Measurements from ENCODE around the gene RITA1. TPM values are rescaled to one million over a fixed set of nuclear protein-coding genes. Genes with fewer than 3 reads are reported as not detected.

Gene RITA1
- total RNA-seq, 2 donors from 2014 or later = 19.6 to 27.3 TPM

DNA sequence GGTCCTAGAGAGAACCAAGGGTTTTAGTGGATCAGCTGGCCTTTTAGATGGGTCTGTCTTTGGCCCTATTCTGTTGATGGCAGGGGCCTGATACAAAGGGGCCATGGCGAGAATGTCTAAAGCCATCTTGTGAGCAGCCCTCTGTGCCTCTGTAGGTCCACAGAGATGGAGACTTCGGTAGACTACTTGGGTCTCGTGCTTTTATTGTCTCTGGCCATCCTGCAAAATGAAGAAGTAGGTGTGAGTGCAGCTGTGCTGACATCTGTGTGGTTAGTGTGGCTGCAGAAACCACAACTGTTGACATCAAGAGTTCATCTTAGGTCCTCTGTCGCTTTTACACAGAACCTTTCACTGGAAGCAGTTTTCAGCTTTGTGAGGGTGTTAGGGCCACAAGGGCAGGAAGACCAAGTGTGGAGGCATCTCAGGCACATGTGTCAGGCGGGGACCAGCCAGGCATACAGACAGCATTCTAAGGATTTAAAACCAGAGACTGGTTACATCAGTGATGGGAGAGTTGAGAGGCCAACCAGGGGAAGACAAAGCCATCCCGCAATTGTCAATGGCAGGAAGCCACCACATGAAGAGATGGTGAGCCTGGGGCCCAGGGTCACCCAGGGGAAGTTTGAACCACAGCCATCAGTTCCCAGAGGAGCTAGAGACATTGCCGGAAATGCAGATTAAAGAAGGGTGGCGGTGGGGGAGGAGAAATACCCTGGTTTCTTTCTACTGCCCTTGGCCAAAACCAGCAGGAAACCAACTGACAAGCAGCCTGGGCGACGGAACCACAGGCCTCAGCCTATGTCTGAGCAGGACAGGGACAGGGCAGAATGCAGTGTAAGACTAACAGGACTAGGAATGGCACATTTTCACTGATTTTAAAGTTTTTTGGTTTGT lies 22.8 kb downstream of the RITA1 start:
- Mint-ChIP-seq H3K4me3 (peak overlapping the region; percentile 78), H3K27ac (peak overlapping the region; percentile 82 to 86), H3K27me3 (no peaks in the 10 kb centered on the region), H3K36me3 (peaks cover 6% of the 10 kb centered on the region), H3K4me1 (ENCODE audit: low read depth in 2 of 2) (peaks cover 47 to 54% of the 10 kb centered on the region in 2 donors), H3K9me3 (no peaks in the 10 kb centered on the region)
- peak; percentile 93 for ATAC-seq
- peak; percentile 93 for DNase-seq (ENCODE audit: low spot score)

DNA sequence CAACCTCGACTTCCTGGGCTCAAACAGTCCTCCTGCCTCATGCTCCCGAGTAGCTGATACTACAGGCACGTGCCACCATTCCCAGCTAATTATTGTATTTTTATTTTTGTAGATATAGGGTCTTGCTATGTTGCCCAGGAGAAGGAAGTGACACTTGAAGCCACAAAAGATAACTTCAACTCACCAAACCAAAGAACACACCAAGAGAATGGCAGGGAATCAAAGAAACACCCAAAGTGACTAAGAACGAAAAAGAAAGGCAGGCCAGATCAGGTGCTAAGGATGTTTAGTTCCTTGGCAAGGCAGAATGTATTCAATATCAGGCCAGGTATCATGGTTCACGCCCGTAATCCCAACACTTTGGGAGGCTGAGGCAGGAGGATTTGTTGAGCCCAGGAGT lies 25.6 kb downstream of the RITA1 start:
- ATAC-seq = no peak
- Mint-ChIP-seq H3K36me3 (peaks cover 6% of the 10 kb centered on the region), H3K9me3 (no peaks in the 10 kb centered on the region), H3K4me1 (ENCODE audit: low read depth in 2 of 2) (peaks cover 57 to 58% of the 10 kb centered on the region in 2 donors), H3K27me3 (no peaks in the 10 kb centered on the region), H3K27ac (peak overlapping the region; percentile 72 to 86), H3K4me3 (peak overlapping the region; percentile 64)
- DNase-seq (ENCODE audit: low spot score) = no peak

- Mint-ChIP-seq H3K27me3 (no peaks in the 10 kb centered on the region), H3K27ac (peak overlapping the region; percentile 84 to 93), H3K4me3 (peak overlapping the region; percentile 48), H3K4me1 (ENCODE audit: low read depth in 2 of 2) (peaks cover 38 to 41% of the 10 kb centered on the region in 2 donors), H3K36me3 (peaks cover 6% of the 10 kb centered on the region), H3K9me3 (no peaks in the 10 kb centered on the region)
- DNase-seq (ENCODE audit: low spot score) (peak; percentile 69), ATAC-seq (peak; percentile 82 to 91)
These were observed 29.4 kb downstream of the RITA1 start for GRCh38 chr12:113214895-113215400.

GRCh38 chr12:113216027-113216426 lies 30.5 kb downstream of the RITA1 start:
- Mint-ChIP-seq H3K36me3 (peaks cover under 1% of the 10 kb centered on the region), H3K9me3 (no peaks in the 10 kb centered on the region), H3K27me3 (no peaks in the 10 kb centered on the region), H3K27ac (peak overlapping the region; percentile 84 to 93), H3K4me3 (no peak overlapping the region), H3K4me1 (ENCODE audit: low read depth in 2 of 2) (peaks cover 35 to 42% of the 10 kb centered on the region in 2 donors)
- ATAC-seq (no peak), DNase-seq (ENCODE audit: low spot score) (no peak)

DNA sequence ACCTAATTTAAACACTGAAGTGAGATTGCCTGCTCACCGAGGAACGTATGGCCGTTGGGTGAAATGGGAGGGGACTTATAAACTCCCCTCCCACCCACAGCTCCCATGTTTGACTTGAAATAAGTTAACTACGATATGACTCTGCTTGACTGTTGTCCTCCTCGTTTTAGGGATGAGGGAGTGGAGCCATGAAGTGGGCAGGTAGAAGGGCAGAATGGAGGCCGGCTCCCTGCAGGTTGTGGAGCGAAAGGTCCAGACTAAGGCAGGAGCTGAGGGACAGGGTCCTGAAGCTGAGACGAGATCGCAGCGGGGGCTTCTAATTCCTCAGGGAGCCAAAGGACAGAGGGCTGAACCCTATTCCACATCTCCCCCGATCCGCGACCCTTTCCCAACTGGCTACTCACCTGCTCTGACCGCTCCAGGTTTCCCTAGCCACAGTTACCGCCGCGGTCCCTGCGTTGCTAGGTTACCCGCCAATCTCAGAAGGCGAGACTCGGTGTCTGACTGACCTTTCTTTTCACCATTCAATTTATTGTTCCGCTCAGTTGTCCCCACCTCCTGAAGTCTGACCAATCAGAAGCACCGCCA lies 35.2 kb downstream of the RITA1 start:
- Mint-ChIP-seq H3K4me3 (peak overlapping the region; percentile 91), H3K27ac (peak overlapping the region; percentile 62 to 67), H3K36me3 (no peaks in the 10 kb centered on the region), H3K27me3 (no peaks in the 10 kb centered on the region), H3K9me3 (no peaks in the 10 kb centered on the region), H3K4me1 (ENCODE audit: low read depth in 2 of 2) (peaks cover 38% of the 10 kb centered on the region in 2 donors)
- ATAC-seq = no peak
- DNase-seq (ENCODE audit: low spot score) = no peak

DNA sequence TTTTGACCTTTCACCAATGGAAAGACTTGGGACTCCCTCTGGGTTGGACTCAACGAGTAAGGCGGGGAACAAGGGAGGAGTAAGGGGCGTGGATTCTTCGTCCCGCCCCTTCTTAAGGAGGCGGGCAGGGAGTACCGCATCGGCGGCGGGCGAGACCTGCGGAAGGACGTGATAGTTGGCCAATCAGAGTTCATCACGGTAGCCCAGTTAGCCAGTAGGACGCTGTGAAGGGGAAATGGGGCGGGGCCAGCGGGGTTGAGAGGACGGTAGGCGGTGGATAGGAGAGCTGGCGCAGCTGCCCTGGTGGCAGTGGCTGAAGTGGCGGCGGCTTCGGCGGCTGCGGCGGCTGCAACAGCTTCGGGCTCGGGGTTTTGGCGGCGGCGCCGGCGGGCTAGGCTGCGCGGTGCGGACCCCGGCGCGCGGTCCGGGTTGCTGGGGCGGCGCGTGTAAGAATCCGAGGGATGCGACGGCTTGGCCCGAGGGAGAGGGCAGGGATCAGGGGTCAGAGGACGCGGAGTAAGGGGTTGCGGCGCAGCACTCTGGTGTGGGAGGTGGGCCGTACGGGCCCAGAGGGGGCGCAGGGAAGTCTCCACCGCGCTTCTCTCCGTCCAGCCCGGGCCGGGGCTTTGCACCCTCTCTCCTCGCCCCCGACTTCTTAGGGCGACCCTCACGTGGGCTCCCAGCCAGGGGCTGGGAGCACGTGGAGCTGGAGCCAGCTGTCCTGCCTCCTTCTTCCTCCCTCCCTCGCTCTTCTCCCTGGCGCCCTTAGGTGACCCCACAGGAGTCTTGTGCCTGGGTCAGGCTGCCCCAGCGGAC lies 35.9 kb downstream of the RITA1 start, which contains the start of gene TPCN1:
TSS of gene TPCN1 (plus strand) at position 284 of the 816 bp plus-strand sequence. CDS start 5,389 bp downstream, outside the sequence.
- peak; percentile 99 for DNase-seq (ENCODE audit: low spot score)
- Mint-ChIP-seq H3K9me3 (no peaks in the 10 kb centered on the region), H3K27me3 (no peaks in the 10 kb centered on the region), H3K36me3 (no peaks in the 10 kb centered on the region), H3K27ac (peak within 1 kb of the TSS; percentile 62 to 67), H3K4me1 (ENCODE audit: low read depth in 2 of 2) (peaks cover 31 to 32% of the 10 kb centered on the region in 2 donors), H3K4me3 (peak within 1 kb of the TSS; percentile 91)
- peak; percentile 98 for ATAC-seq

GRCh38 chr12:113221997-113222729 lies 36.6 kb downstream of the RITA1 start:
- H3K27me3 Mint-ChIP-seq = no peaks in the 10 kb centered on the region
- DNase-seq (ENCODE audit: low spot score) (no peak), ATAC-seq (no peak)
- H3K4me1 Mint-ChIP-seq (ENCODE audit: low read depth in 2 of 2) = peaks cover 28 to 29% of the 10 kb centered on the region in 2 donors
- no peaks in the 10 kb centered on the region for H3K9me3 Mint-ChIP-seq
- no peaks in the 10 kb centered on the region for H3K36me3 Mint-ChIP-seq
- peak overlapping the region; percentile 62 to 67 for H3K27ac Mint-ChIP-seq
- H3K4me3 Mint-ChIP-seq = peak overlapping the region; percentile 91

GRCh38 chr12:113222730-113223531 lies 37.4 kb downstream of the RITA1 start:
- ATAC-seq = no peak
- Mint-ChIP-seq H3K4me1 (ENCODE audit: low read depth in 2 of 2) (peaks cover 23 to 26% of the 10 kb centered on the region in 2 donors), H3K27ac (peak overlapping the region; percentile 62 to 66), H3K36me3 (no peaks in the 10 kb centered on the region), H3K27me3 (no peaks in the 10 kb centered on the region), H3K9me3 (no peaks in the 10 kb centered on the region), H3K4me3 (peak overlapping the region; percentile 91)
- no peak for DNase-seq (ENCODE audit: low spot score)

DNA sequence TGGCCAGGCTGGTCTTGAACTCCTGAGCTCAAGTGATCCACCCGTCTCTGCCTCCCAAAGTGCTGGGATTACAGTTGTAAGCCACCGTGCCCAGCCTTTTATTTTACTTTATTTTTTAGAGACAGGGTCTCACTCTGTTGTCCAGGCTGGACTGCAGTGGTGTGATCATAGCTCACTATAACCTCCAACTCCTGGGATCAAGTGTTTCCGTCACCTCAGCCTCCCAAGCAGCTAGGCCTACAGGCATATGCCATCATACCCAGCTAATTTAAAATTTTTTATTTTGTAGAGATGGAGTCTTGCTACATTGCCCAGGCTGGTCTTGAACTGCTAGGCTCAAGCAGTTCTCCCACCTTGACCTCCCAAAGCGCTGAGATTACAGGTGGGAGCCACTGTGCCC lies 39.4 kb downstream of the RITA1 start:
- DNase-seq (ENCODE audit: low spot score) (no peak), ATAC-seq (no peak)
- Mint-ChIP-seq H3K4me3 (no peak overlapping the region), H3K9me3 (no peaks in the 10 kb centered on the region), H3K27me3 (no peaks in the 10 kb centered on the region), H3K4me1 (ENCODE audit: low read depth in 2 of 2) (peaks cover 27 to 35% of the 10 kb centered on the region in 2 donors), H3K27ac (no peak overlapping the region), H3K36me3 (no peaks in the 10 kb centered on the region)

DNA sequence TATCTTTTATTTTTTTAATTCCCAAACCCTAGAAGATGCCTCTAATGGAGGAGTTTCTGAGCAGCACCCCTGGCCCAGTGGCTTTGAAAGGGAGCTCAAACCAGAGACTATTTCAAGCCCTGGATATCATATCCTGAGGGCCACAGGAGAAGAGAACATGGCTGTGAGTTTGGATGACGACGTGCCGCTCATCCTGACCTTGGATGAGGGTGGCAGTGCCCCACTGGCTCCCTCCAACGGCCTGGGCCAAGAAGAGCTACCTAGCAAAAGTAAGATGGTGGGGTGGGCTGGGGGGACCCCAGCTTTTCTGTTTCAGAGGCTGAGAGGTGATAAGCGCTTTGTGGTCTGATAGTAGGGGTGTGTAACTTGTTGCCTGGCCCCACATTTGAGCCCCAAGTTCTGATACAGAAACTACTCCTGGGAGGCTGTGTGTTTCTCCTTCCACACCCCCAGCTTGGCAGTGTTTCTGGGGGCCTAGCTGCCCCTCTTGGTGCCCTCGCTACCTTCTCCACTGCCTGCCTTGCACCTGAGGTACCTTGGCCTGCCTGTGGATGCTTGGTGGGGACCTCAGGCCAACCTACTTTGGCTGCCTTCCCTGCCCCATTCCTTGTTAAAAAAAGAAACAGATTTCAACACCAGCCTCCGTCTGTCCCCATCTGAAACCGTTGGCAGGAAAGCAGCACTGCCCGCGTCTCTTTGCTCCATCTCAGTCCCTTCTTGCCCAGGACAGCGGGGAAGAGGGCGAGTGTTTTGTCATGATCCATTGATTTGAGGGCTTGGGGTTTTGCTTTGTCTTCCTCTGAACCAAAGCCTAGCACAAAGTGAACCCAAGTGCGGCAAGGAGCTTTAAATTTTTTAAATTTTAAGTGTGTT lies 41.4 kb downstream of the RITA1 start:
- ATAC-seq (no peak), DNase-seq (ENCODE audit: low spot score) (no peak)
- Mint-ChIP-seq H3K4me1 (ENCODE audit: low read depth in 2 of 2) (peaks cover 22 to 27% of the 10 kb centered on the region in 2 donors), H3K27me3 (no peaks in the 10 kb centered on the region), H3K4me3 (no peak overlapping the region), H3K36me3 (no peaks in the 10 kb centered on the region), H3K27ac (peak overlapping the region in 1 of 2 donors; percentile 16), H3K9me3 (no peaks in the 10 kb centered on the region)

DNA sequence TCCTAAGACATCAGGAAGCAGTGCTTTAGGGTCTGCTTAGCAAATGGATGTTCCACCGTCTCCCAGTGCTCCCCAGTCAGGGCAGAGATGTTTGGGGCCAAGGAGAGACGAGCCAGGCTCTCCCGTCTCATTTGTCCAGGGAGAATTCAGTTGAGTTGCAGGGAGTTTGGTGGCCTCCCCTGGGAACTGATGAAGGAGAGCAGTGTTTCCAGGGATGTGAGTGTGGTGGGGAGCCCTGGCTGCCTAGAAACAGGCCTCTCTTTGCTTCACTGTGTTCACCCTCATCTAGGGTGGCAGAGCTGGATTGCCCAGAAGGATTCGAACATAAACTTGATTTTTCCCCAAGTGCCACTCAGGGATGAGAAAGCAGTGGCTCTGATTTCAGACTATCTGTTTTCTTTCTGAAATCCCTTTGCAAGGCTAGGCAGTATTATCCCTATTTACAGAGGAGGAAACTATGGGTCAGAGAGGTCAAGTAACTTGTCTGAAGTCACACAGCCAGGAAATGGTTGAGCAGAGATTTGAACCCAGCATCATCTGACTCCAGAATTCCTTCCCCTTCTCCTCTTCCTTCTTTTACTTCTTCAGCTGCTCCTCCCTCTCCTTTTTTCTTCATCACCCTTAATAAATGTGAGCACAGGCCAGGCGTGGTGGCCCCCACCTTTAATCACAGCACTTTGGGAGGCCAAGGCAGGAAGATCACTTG lies 42.3 kb downstream of the RITA1 start:
- H3K9me3 Mint-ChIP-seq = no peaks in the 10 kb centered on the region
- no peak for DNase-seq (ENCODE audit: low spot score)
- no peak overlapping the region for H3K4me3 Mint-ChIP-seq
- peaks cover 17 to 23% of the 10 kb centered on the region in 2 donors for H3K4me1 Mint-ChIP-seq (ENCODE audit: low read depth in 2 of 2)
- ATAC-seq = no peak
- peak overlapping the region in 1 of 2 donors; percentile 16 for H3K27ac Mint-ChIP-seq
- H3K27me3 Mint-ChIP-seq = no peaks in the 10 kb centered on the region
- H3K36me3 Mint-ChIP-seq = no peaks in the 10 kb centered on the region

Data from natural killer cell treated with Interleukin-12 subunit alpha and Interleukin-12 subunit beta and Interleukin-15 and Interleukin-18, amount 100 ng/mL, for 72 hours (primary cell).